GM23248 (cell line): ENCODE results near the gene SHPK. TPM values are rescaled to one million over a fixed set of nuclear protein-coding genes. Genes with fewer than 3 reads are reported as not detected.

Source experiments
- DNase-seq: peaks from one replicate; pipeline ENCODE4 v3.0.0-alpha.2; 2015
- H2AFZ ChIP-seq: fragments of 200-600 bp; sonication (generic); 2 replicates; pipeline ENCODE4 v1.6.1; 2016; ENCODE audit warnings: antibody characterized with exemption
- H3F3A ChIP-seq: fragments of 200-600 bp; sonication (generic); 2 replicates; pipeline ENCODE4 v1.6.1; 2016; ENCODE audit warnings: mild to moderate bottlenecking, antibody characterized with exemption, mixed run types; ENCODE audit not compliant: insufficient read depth
- H3K27ac ChIP-seq: fragments of 200-600 bp; sonication (generic); 2 replicates; pipeline ENCODE4 v1.5.1; 2016; ENCODE audit warnings: mild to moderate bottlenecking
- H3K27me3 ChIP-seq: fragments of 200-600 bp; sonication (generic); replicated peaks from 2 replicates; pipeline ENCODE4 v1.6.1; 2016; ENCODE audit warnings: mild to moderate bottlenecking; ENCODE audit not compliant: insufficient read depth
- H3K36me3 ChIP-seq: fragments of 200-600 bp; sonication (generic); 2 replicates; pipeline ENCODE4 v1.6.1; 2016; ENCODE audit warnings: low read depth, mild to moderate bottlenecking
- H3K4me1 ChIP-seq: fragments of 200-600 bp; sonication (generic); 2 replicates; pipeline ENCODE4 v1.6.1; 2016; ENCODE audit warnings: mild to moderate bottlenecking; ENCODE audit not compliant: insufficient read depth
- H3K4me2 ChIP-seq: fragments of 200-600 bp; sonication (generic); one replicate; pipeline ENCODE4 v1.6.1; 2016; ENCODE audit warnings: mild to moderate bottlenecking; ENCODE audit not compliant: unreplicated experiment
- H3K4me3 ChIP-seq: fragments of 200-600 bp; sonication (generic); 2 replicates; pipeline ENCODE4 v1.5.1; 2016; ENCODE audit warnings: mild to moderate bottlenecking
- H3K79me2 ChIP-seq: fragments of 200-600 bp; sonication (generic); 2 replicates; pipeline ENCODE4 v1.6.1; 2016; ENCODE audit warnings: mild to moderate bottlenecking; ENCODE audit not compliant: insufficient read depth
- H3K9ac ChIP-seq: fragments of 200-600 bp; sonication (generic); 2 replicates; pipeline ENCODE4 v1.6.1; 2016; ENCODE audit warnings: mild to moderate bottlenecking
- H3K9me2 ChIP-seq: fragments of 200-600 bp; sonication (generic); 2 replicates; pipeline ENCODE4 v1.6.1; 2016; ENCODE audit warnings: mixed run types, mild to moderate bottlenecking, moderate library complexity; ENCODE audit not compliant: insufficient read depth
- H3K9me3 ChIP-seq: fragments of 200-600 bp; sonication (generic); one replicate; pipeline ENCODE4 v1.6.1; 2017; ENCODE audit warnings: low read depth
- H4K20me1 ChIP-seq: fragments of 200-600 bp; sonication (generic); 2 replicates; pipeline ENCODE4 v1.6.0; 2016; ENCODE audit not compliant: insufficient read depth
- EZH2 ChIP-seq: fragments of 200-600 bp; sonication (generic); IDR thresholded peaks from 2 replicates; pipeline ENCODE4 v1.6.1; 2018; ENCODE audit warnings: antibody characterized with exemption, mild to moderate bottlenecking; ENCODE audit not compliant: insufficient read depth, poor library complexity, severe bottlenecking
- EZH2phosphoT487 ChIP-seq: fragments of 200-600 bp; sonication (generic); IDR thresholded peaks from 2 replicates; pipeline ENCODE4 v1.6.1; 2018; ENCODE audit warnings: antibody characterized with exemption, moderate library complexity, mild to moderate bottlenecking, low read depth; ENCODE audit not compliant: insufficient read depth
- WGBS, 2 experiments: methylation state at CpG; one replicate each; pipeline ENCODE4 v1.1.6; 2015 to 2017; ENCODE audit warnings: low lambda C conversion rate in 2 of 2, low coverage in 1 of 2; ENCODE audit errors: missing lambda C conversion rate in 2 of 2; 5-methylcytosine and 5-hydroxymethylcytosine counted together
- in situ Hi-C: fragments of 300-500 bp; cut with MboI; formaldehyde crosslinking; loops from 2 replicates; pipeline ENCODE4 v1.15.0; 2020
- polyA plus RNA-seq: library from polyadenylated mRNA; unstranded; fragments of >200 nt; fragmentation: Nextera tagmentation; extraction: Ambion mirVana; gene quantifications from 2 replicates; pipeline ENCODE4 v1.2.1, GENCODE V29; 2016
- total RNA-seq: library from RNA; depleted of rRNA; stranded (reverse); fragments of >200 nt; shearing (Covaris generic); gene quantifications from 2 replicates; pipeline ENCODE4 v1.2.3, GENCODE V29; 2014

The SHPK gene
- total and polyA plus RNA-seq, 2 experiments from 2014 or later: 3.1 to 5.8 TPM

DNA sequence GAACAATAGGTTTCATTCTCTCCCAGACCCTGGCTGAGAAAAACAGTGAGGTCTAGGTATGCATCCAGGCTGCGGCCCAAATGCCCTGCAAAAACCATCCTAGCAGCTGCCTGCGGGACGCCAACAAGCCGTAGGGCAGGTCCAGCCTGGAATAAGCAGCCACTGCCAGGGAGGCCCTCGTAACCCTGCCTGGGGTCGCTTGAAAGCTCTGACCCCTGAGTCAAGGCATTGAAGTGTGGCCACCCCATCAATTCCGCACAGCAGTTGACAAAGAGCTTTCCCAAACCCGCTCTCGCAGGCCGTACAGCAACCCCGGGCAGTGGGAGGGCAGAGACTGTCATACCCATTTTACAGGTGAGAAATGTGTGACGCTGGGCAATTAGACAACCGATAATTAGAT, 38.0 kb downstream of the SHPK start:
- H3K79me2 ChIP-seq: no peaks in the 10 kb centered on the region
- DNase-seq: no peak
- TF ChIP-seq EZH2: no peak
- no peak for TF ChIP-seq EZH2phosphoT487
- H3K36me3 ChIP-seq: no peaks in the 10 kb centered on the region
- 86 to 87% methylated on average over 13 of the region's 13 CpGs for WGBS, 2 experiments
- H3F3A ChIP-seq: peaks cover under 1% of the 10 kb centered on the region; the same call in 1 of the 2 replicates
- H3K4me3 ChIP-seq: no peak overlapping the region
- H3K9me3 ChIP-seq: no peaks in the 10 kb centered on the region
- no peaks in the 10 kb centered on the region for H3K4me1 ChIP-seq
- H3K27me3 ChIP-seq: no peaks in the 10 kb centered on the region
- H3K4me2 ChIP-seq: no peak overlapping the region
- H3K27ac ChIP-seq: no peak overlapping the region
- no peaks in the 10 kb centered on the region for H3K9me2 ChIP-seq
- H3K9ac ChIP-seq: no peak overlapping the region
- no peaks in the 10 kb centered on the region for H4K20me1 ChIP-seq
- in situ Hi-C loops: no loop called here
- no peak overlapping the region for H2AFZ ChIP-seq

DNA sequence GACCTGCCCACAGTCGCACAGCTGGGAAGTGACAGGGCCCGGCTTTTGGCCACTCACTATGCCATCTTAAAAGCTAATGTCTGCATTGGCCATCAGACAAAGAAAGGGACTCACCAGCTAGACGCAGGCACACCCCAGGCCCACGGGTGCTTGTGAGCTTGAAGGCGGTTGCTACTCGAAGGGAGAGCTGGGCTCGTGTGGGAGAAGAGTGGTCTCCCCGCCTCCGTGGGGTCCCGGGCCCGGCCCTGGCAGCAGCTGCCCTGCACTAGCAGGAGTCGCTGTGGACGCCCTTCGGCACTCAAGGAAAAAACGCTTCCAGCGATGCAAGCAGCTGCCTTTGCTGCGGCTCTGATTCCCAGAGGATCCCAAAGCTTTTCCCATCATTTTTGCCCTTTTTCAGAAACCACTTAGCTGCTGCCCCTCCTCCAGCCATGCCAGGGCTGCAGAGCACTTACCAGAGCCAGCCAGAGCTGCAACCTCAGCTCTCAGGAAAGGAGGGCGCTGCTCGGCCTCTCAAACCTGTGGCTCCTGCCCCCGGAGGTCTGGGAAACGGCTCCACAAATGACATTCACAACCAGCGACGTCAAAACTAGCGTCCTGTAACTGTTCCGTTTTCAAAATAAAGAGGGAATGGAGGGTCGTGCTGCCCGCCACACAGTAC, 39.1 kb downstream of the SHPK start:
- no peaks in the 10 kb centered on the region for H3K9me3 ChIP-seq
- H3K9ac ChIP-seq: no peak overlapping the region
- no peak overlapping the region for H3K4me2 ChIP-seq
- no peak overlapping the region for H2AFZ ChIP-seq
- no peak for TF ChIP-seq EZH2phosphoT487
- TF ChIP-seq EZH2: no peak
- H3K27me3 ChIP-seq: no peaks in the 10 kb centered on the region
- WGBS, 2 experiments: 90 to 91% methylated on average over 26 to 27 of the region's 27 CpGs
- H3K4me1 ChIP-seq: no peaks in the 10 kb centered on the region
- no peaks in the 10 kb centered on the region for H3K36me3 ChIP-seq
- in situ Hi-C loops: no loop called here
- H3K4me3 ChIP-seq: no peak overlapping the region
- H4K20me1 ChIP-seq: no peaks in the 10 kb centered on the region
- no peak overlapping the region for H3K27ac ChIP-seq
- no peak for DNase-seq
- no peaks in the 10 kb centered on the region for H3K79me2 ChIP-seq
- no peaks in the 10 kb centered on the region for H3K9me2 ChIP-seq
- H3F3A ChIP-seq: no peaks in the 10 kb centered on the region

DNA sequence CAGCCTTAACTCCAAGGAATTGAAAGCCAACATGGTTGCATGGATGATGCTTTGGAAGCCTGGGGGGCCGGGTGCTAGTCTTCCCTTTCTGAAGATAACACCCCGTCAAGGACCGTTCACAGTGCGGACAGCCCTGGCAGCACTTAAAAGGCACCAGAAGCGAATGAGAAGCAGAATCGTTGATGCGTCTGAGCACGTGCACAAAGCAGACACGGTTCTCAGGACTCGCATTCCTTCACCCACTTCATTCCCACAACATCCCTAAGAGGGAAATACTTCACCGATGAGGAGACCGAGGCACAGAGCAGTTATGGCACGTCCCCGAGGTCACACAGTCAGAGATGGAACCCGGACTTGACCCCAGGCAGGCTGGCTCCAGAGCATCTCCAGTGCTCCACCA, 41.1 kb downstream of the SHPK start:
- H3K9ac ChIP-seq: no peak overlapping the region
- H3K4me1 ChIP-seq: no peaks in the 10 kb centered on the region
- no peak overlapping the region for H3K4me3 ChIP-seq
- no peaks in the 10 kb centered on the region for H4K20me1 ChIP-seq
- 74 to 76% methylated on average over 14 to 15 of the region's 15 CpGs for WGBS, 2 experiments
- H2AFZ ChIP-seq: no peak overlapping the region
- no peak for DNase-seq
- TF ChIP-seq EZH2: no peak
- TF ChIP-seq EZH2phosphoT487: no peak
- no peaks in the 10 kb centered on the region for H3K79me2 ChIP-seq
- in situ Hi-C loops: no loop called here
- H3F3A ChIP-seq: no peaks in the 10 kb centered on the region
- H3K9me3 ChIP-seq: no peaks in the 10 kb centered on the region
- H3K27ac ChIP-seq: no peak overlapping the region
- H3K9me2 ChIP-seq: no peaks in the 10 kb centered on the region
- H3K27me3 ChIP-seq: no peaks in the 10 kb centered on the region
- H3K4me2 ChIP-seq: no peak overlapping the region
- H3K36me3 ChIP-seq: no peaks in the 10 kb centered on the region

DNA sequence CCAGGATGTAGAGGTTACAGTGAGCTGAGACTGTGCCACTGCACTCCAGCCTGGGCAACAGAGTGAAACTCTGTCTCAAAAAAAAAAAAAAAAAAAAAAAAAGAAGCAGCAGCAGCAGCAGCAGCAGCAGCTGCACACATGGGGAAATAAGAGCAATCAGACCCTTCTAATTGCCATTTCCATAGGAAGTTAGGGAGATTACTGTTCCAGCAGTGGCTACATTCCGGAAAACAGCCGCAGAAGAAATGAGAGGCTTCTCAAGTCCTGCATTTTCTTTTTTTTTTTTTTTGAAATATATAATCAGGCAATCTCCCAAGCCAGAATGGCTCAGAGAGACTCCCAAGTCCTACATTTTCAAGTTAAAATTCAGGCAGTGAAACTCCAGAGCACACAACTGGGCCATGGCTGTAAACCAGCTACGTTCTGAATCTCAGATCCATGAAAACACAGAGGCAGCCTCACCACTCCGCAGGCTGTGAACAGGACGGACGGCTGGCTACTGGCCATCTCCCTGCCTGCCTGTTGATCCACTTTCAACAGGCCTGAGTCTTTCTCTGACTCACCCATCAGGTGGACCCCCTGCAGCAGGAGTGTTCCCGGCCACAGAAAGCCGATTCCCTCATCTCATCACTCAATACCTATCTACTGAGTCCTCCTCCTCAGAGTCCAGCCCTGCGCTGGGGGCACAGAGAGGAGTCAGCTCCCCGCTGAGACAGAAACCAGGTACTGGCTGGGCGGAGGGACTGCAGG, 41.8 kb downstream of the SHPK start:
- Histone ChIP-seq H3K4me3 (no peak overlapping the region), H2AFZ (no peak overlapping the region), H3K36me3 (no peaks in the 10 kb centered on the region), H3K27me3 (no peaks in the 10 kb centered on the region), H3K9me2 (no peaks in the 10 kb centered on the region), H3K4me2 (no peak overlapping the region), H3K27ac (no peak overlapping the region), H3K79me2 (no peaks in the 10 kb centered on the region), H3K4me1 (no peaks in the 10 kb centered on the region), H3K9ac (no peak overlapping the region), H3K9me3 (no peaks in the 10 kb centered on the region), H3F3A (no peaks in the 10 kb centered on the region), H4K20me1 (no peaks in the 10 kb centered on the region)
- in situ Hi-C loops: no loop called here
- WGBS, 2 experiments: 82 to 83% methylated on average over 11 of the region's 11 CpGs
- DNase-seq: no peak
- no peak for TF ChIP-seq EZH2phosphoT487
- no peak for TF ChIP-seq EZH2
